Measurements from ENCODE around the gene RABGAP1L.

DNA sequence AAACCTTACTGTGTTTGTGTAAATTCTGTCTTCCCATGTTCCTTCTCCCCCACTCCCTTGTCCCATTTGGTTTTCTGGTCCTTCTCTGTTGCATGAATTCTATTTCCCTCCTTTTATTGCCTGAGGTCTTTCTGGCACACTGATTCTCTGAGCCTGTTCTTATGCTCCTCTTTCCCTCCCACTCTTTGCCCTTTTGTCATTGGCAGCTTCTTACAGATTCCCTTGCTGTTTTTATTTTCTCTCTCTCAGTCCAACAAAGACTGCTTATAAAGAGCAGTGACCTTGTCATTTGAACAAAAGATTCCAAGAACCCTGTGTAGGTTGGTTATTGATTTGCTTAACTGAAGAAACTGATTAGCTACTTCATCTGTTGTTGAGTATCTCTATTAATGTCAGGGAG lies 338.2 kb downstream of the RABGAP1L start:
- TF ChIP-seq, protein P1, sequence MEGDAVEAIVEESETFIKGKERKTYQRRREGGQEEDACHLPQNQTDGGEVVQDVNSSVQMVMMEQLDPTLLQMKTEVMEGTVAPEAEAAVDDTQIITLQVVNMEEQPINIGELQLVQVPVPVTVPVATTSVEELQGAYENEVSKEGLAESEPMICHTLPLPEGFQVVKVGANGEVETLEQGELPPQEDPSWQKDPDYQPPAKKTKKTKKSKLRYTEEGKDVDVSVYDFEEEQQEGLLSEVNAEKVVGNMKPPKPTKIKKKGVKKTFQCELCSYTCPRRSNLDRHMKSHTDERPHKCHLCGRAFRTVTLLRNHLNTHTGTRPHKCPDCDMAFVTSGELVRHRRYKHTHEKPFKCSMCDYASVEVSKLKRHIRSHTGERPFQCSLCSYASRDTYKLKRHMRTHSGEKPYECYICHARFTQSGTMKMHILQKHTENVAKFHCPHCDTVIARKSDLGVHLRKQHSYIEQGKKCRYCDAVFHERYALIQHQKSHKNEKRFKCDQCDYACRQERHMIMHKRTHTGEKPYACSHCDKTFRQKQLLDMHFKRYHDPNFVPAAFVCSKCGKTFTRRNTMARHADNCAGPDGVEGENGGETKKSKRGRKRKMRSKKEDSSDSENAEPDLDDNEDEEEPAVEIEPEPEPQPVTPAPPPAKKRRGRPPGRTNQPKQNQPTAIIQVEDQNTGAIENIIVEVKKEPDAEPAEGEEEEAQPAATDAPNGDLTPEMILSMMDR (IDR thresholded peaks at IDR 0.05): no peak
- TF ChIP-seq POLR2A (IDR thresholded peaks at IDR 0.05): no peak
